GM18907 (cell line): ENCODE results near the gene ALPL.
"Not testable (repeated sequence)": the region's sequence is repeated elsewhere in the genome, so short reads cannot be mapped to it uniquely, and the experiment has no call there.

Experiments
- ATAC-seq: cut with Tn5 transposase; IDR thresholded peaks from one replicate; pipeline ENCODE4 v1.9.1; 2021; ENCODE audit warnings: mild to moderate bottlenecking, moderate library complexity; ENCODE audit not compliant: unreplicated experiment

ALPL gene

DNA sequence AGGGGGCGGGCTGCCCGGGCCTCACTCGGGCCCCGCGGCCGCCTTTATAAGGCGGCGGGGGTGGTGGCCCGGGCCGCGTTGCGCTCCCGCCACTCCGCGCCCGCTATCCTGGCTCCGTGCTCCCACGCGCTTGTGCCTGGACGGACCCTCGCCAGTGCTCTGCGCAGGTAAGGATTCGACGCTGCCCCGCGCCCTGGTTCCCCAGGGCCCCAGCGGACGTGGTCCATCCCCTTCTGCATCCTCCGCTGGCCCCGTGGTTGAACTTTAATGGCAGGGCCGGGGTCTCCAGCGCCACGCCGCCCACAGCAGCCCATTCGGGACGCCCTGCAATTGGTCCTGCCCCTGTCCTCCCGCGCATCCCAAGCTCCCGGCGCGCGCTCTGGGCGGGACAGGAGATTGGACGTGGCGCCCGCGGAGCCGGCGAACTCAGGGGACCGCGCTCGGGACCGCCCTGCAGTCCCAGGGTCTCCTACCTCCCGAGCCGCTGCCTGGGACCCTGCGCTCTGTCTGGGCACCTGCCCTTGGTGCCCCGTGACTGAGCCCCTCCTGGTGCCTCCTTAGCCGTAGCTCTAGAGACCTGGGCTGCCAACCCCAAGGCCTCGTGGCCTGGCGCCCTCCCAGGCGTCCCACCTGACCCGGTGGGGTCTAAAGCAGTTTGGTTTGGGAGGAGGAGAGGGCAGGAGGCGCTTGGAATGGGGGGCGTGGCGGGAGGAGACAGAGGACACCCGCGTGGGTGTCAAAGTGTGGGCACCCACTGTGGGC, at the start of gene ALPL:
Gene ALPL, plus strand, starts transcription at position 73 of the 762 bp plus-strand sequence. CDS start 44,659 bp downstream, outside the sequence.
- no peak for ATAC-seq

DNA sequence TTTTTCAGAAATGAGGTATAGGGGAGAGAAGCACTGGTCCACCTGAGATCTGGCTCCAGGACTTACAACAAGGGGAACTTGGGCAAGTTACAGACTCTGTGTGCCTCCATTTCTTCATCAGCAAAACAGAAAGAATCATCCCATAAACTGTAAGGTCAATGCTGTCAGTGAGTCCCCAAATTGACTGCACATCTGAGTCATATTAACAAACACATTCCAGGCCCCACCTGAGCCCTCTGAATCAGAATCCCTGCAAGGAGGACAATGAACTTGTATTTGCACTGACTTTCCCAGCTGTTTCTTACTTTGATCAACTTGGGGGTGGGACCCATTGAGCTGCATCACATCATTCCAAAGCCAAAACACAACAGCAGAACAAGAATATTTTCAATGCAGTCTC, 44.1 kb upstream of the ALPL start:
- not testable (repeated sequence) for ATAC-seq

- not testable (repeated sequence) for ATAC-seq
These were observed 41.3 kb upstream of the ALPL start for GRCh38 chr1:21467946-21468345.

DNA sequence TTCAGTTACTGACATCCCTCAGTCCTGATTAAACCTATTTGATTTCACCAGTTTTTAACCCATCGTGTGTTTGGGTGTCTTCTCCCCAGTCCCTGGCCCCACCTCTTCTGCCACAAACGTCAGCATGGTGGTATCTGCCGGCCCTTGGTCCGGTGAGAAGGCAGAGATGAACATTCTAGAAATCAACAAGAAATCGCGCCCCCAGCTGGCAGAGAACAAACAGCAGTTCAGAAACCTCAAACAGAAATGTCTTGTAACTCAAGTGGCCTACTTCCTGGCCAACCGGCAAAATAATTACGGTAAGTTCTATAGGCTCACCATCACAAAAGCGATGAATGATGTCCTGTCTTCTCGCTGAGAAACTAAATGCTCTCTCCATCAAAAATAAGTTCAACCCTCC, 40.6 kb upstream of the ALPL start:
- no peak for ATAC-seq

- no peak for ATAC-seq
These were observed 39.6 kb upstream of the ALPL start for GRCh38 chr1:21469581-21469980.

DNA sequence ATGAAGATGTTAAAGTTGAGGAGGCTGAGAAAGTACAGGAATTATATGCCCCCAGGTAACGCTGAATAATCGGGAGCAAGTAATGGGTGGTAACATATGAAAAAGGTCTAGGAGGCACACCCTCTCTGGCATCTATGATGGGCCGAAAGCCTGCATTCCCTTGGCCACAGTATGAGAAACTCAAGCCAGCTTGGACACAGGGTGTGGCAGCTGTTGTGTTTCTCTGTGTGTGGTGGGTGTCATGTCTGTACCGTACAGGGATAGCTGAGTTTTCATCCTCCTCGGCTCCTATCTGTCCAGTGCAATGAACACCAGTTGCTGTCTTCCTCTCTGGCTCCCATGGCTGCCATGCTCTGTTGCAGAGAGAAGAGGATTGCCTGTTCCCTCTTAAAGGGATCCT, 36.4 kb upstream of the ALPL start:
- ATAC-seq, result no peak

DNA sequence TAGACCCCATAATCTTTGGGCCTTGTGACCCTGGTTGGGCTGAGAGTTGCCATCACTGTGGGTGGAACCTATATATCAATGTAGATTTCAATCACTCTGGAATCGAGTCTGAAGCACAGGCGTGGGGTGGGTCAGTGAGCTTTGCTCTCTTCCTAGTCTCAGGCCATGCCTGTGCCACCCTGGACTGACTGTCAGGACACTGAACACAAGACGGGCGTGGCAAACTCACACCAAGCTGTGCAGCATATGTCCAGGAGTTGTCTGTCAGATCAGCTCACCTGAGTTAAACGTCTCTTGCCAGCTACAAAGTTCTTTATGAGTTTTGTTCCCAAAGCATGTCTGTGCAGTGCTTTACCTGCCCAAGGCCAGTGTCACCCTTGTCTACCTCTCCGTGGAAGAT, 30.9 kb upstream of the ALPL start:
- no peak for ATAC-seq

GRCh38 chr1:21483881-21484280, 25.3 kb upstream of the ALPL start:
- ATAC-seq, result not testable (repeated sequence)

DNA sequence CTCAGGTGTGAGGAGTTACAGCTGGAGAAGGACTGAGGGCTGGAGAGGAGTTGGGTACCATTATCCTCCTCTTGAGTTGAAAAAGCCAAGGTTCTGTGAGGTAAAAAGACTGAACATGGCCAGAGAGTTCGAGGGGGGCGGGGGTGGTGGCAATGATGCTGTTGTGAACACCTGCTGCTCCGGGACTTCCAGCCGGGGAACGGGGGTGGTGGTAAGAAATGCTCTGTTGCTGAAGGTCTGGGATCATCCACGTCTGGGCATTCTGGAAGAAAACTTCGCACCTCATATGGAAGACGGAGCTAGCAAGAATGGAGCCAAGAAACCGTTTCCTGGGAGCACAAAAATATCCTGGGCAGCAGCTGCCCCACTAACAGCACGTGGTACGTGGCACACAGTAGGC, 20.1 kb upstream of the ALPL start:
- ATAC-seq, result no peak

DNA sequence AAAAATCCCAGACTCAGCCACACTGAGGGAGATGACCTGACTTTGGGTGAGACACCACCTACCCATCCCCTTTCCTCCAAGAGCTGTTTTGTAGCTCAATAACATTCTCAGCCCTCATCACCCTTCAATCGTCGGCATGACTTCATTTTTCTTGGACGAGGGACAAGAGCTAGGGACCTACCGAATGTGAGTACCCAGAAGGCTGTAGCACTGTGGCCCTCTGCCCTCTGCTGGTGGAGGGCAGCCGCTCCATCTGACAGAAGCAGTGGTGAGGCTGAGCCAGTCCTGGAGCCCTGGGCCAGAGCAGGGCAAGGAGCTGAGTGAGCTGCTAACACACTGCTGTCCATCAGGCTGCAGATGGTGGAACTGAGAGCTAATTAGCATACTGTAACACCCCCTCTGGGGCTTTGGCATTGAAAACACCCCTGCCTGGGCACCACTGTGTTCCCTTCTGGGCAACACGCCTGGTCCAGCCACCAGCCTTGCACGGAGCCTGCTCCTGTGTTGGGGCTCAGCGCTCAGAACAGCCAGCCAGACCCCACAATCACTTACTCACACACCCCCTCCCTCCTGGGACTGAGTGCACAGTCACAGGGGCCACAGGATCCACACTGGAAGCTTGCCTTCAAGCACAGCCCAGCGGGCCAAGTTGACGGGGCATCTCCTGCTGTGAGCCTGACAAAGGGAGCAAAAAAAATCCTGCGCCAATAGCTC, 18.3 kb upstream of the ALPL start:
- no peak for ATAC-seq

- ATAC-seq, result no peak
These were observed 17.5 kb upstream of the ALPL start for GRCh38 chr1:21491488-21492355.

DNA sequence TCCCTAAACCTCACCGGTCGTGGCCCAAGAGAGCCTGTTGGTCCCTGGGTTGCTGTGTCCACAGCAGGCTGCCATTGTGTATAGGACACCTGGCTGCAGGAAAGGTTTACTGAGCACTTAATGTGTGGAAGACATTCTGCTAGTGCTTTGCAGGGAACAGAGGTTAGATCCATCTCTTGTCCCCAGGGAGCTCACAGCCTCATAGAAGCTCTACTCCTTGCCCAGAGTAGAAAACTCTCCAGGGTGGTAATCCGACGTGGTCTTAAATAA, 16.9 kb upstream of the ALPL start:
- no peak for ATAC-seq

DNA sequence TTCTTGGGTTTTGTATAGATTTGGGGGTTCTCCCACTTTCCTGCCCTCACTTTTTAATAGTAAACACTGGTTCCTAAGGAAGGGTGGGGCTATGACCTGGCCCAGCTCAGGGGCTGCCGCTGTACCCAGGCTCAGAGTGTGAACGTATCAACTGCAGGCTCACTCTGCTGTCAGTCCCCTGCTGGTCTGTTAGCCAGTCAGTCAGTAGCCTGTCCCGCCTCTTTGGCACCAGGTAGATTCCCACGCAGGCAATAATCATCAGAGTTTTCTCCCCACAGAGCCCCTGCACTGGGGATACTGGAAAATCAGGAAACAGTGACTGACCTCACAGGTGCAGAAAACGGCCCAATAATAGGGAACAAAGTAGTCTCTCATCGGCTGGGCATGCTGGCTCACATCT, 15.0 kb upstream of the ALPL start:
- ATAC-seq, result no peak

DNA sequence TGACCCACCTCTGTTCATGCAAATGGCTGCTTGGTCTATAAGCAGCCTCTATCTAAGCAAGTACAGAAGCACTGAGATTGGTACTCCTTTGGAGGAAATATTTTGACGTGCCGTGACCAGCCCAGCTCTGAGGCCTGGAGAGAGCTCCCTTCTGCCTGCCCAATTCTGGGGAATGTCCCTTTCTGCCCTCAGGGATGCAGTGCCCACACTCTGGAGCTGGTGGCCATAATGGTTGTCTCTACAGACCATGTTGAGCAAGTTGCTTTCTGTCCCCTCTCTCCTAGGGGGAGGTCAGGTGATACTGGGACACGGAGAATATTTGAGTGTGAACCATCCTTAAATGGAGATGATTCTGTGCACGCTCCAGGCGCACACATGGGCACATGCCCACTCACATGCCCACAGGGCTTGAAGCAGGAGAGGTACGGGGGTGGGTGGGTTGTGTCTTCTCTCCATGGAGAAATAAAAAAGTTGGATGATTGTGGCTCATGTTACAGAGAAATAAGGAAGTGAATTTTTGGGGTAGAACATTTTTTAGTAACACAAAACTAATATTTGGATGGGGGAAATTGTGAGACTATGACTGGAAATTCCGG, 13.9 kb upstream of the ALPL start:
- ATAC-seq, result no peak

DNA sequence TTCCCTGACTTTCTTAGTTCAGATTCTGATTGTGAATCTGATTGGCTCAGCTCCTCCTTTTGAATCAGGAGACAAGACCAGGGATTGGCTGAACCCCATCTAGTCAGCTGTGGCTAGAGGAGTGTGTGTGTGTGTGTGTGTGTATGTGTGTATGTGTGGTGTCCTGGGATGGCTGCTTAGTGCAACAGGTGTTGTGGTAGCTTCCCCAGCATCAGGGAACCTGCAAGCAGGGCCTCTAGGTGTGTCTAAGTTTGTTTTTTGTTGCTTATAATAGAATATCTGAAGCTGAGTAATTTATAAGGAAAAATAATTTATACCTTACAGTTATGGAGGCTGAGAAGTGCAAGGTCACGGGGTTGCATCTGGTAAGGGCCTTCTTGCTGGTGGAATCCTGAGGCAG, 13.2 kb upstream of the ALPL start:
- no peak for ATAC-seq

DNA sequence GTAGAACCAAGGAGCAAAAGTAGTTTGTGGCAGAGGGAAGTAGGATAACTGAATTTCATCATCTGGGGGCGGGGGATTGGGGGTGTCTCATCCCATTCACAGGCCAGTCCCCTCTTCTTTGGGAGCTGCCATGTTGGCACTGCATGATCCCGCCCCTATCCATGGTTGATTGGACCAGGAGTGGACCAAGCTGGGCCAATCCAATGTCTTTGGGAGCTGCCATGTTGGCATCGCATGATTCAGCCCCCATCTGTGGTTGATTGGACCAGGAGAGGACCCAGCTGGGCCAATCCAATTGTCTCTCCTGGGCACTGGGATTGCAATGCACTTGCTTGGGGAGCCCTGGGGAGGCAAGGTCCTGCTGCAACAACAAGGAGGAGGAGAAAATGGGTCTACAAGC, 12.3 kb upstream of the ALPL start:
- no peak for ATAC-seq

- ATAC-seq, result no peak
These were observed 11.7 kb upstream of the ALPL start for GRCh38 chr1:21497466-21498061.

DNA sequence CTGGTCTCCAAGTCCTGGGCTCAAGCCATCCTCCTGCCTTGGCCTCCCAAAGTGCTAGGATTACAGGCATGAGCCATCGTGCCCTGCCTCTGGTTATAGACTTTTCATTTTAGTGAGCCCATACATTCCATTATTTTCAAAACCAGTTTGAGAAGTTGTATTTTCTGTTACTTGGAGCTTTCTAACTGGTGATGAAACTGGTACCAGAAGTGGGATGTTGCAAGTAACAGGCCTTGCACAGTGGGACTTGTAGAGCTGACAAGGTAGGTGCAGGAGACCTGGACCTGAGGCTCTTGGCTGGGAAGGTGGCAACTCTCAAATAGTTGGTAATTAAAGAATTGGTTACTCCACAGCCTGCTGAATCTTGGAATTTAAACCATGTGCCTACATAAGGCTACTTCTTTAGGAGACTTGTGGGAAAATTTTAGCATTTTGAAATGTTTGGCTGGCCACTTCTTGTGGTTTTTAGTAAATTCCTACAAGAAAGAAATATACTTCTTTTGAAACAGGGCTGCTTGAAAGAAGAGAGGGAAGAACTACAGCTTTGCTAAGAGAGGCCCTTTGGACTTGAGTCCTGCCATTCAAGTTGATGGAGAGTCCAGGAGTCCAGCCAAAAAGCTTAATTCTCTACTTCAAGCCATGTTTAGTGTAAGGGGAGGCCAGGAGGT, 9.8 kb upstream of the ALPL start:
- no peak for ATAC-seq

- ATAC-seq, result no peak
These were observed 5.4 kb upstream of the ALPL start for GRCh38 chr1:21503706-21504377.

DNA sequence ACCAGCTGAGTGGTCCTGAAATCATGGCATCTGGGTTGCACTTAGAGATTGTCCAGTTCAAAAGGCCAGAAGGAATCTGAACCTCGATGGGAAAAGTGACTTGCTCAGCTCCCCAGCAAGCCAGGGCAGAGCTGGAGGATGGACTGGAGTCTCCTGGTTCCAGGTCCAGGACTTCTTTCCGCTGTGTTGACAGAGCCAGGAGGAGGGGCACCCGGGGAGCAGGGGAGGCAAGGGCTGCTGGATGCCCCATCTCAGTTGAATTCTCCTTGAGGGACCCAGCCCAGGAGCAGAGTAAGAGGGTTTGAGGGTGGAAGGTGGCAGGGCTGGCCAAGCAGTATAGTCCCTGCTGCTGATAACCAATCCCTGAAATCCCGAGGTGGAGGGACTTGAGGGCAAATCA, 2.4 kb upstream of the ALPL start:
- no peak for ATAC-seq
